Sigmoid colon (tissue), 4 donors: ENCODE results near the gene RETREG3.

Experiments used
- CTCF ChIP-seq, 4 experiments: fragments of 450-650 bp in 3 of 4; fragments of 200-600 bp in 1 of 4; IDR thresholded peaks; one replicate each; pipeline ENCODE4 v1.5.1; 2016 to 2019; ENCODE audit warnings: antibody characterized with exemption in 4 of 4, mild to moderate bottlenecking in 3 of 4, moderate library complexity in 2 of 4
- EP300 ChIP-seq, 4 donors: sonication (generic); formaldehyde crosslinking; IDR thresholded peaks; one replicate each; pipeline ENCODE4 v1.6.1; 2017; ENCODE audit warnings: antibody characterized with exemption in 4 of 4
- POLR2A ChIP-seq, 2 donors: fragments of 450-650 bp; IDR thresholded peaks; one replicate each; pipeline ENCODE4 v1.6.1; 2016; ENCODE audit warnings: antibody characterized with exemption in 2 of 2, mild to moderate bottlenecking in 2 of 2, moderate library complexity in 2 of 2

DNA sequence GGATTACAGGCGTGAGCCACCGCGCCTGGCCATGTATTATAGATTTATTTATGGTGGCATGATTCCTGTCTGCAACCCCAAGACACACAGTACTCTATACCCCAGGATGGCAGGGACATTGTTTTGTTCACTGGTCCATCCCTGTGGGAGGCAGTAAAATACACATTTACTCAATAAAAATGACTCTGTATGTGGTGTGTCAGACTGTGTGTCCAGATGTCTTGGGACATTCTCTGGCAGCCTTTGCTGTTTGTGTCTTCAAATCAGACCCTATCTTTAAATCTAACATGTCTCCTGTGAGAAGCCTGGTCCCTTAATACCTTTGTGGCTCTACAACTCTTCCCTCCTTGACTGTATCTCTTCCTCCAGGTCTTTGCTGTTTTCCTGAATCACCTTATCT lies 48.9 kb downstream of the RETREG3 start:
- no peak for TF ChIP-seq CTCF (IDR thresholded peaks at IDR 0.05)
- TF ChIP-seq EP300 (IDR thresholded peaks at IDR 0.05) = no peak
- no peak for TF ChIP-seq POLR2A (IDR thresholded peaks at IDR 0.05)
